GM19351 (cell line): ENCODE data around the gene AMY2B.
"Not testable (repeated sequence)": the region's sequence is repeated elsewhere in the genome, so short reads cannot be mapped to it uniquely, and the experiment has no call there.

ENCODE experiments used
- ATAC-seq: cut with Tn5 transposase; IDR thresholded peaks from one replicate; pipeline ENCODE4 v1.9.1; 2021; ENCODE audit warnings: mild to moderate bottlenecking, moderate library complexity; ENCODE audit not compliant: unreplicated experiment

The AMY2B gene

DNA sequence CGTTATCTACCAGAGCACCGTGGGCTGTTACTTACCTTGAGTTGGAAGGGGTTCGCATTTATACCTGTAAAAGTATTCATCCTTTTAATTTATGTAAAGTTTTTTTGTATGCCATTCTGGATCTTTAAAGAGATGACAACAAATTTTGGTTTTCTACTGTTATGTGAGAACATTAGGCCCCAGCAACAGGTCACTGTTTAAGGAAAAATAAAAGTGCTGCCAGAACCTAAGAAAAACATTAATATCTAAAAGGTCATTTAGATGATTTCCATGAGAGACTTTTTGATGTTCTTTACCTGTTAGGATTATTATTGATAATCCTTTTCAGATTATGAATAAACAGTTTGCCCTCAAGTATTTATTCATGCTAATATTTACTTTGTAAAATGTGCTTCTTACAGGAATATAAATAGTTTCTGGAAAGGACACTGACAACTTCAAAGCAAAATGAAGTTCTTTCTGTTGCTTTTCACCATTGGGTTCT lies 45.6 kb downstream of the AMY2B start, which contains the start of gene AMY2A:
Gene AMY2A (plus strand): TSS at position 434 of the 484 bp plus-strand sequence. CDS start 14 bp downstream, at position 448.
- ATAC-seq = not testable (repeated sequence)

DNA sequence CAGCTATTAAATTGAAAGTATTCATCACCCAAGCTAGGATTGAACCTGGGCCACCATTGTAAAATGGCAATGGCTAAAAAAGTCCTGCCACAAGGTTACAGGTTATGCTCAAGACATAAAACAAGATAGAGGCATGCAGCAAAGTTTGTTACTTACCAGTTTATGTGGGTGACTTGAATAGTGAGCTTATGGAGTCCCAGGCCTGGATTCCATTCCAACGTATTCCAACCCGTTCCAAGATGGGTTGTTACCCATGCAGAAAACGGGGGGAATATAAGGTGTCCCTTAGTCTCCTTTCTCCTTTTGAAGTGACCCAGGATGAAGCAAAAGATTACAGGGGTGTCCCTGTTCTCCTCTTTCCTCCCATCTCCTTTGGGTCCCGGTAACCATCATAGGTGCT lies 56.0 kb downstream of the AMY2B start:
- not testable (repeated sequence) for ATAC-seq
